T-helper 1 cell treated with Interleukin-12 subunit alpha and Interleukin-12 subunit beta and Interleukin-4 antibody, amounts not matched to agents 30 μg/mL and 1 μg/mL, for 36 hours (primary cell): ENCODE results near the gene FOXD4.
A peak's percentile ranks its signal among the peaks of the same experiment; 100 is the strongest.
"Not testable (repeated sequence)": the region's sequence is repeated elsewhere in the genome, so short reads cannot be mapped to it uniquely, and the experiment has no call there.

ENCODE experiments used
- H3K27ac Mint-ChIP-seq: one replicate; pipeline ENCODE4 v1.8.0; 2021; ENCODE audit warnings: mild to moderate bottlenecking, mixed read lengths
- H3K27me3 Mint-ChIP-seq: one replicate; pipeline ENCODE4 v1.8.0; 2021; ENCODE audit warnings: low read depth, mixed read lengths
- H3K36me3 Mint-ChIP-seq: one replicate; pipeline ENCODE4 v1.8.0; 2021; ENCODE audit warnings: low read depth, mixed read lengths
- H3K4me1 Mint-ChIP-seq: one replicate; pipeline ENCODE4 v1.8.0; 2021; ENCODE audit warnings: low read depth, mixed read lengths
- H3K4me3 Mint-ChIP-seq: one replicate; pipeline ENCODE4 v1.8.0; 2021; ENCODE audit warnings: mild to moderate bottlenecking, moderate library complexity, mixed read lengths
- H3K9me3 Mint-ChIP-seq: one replicate; pipeline ENCODE4 v1.8.0; 2021; ENCODE audit warnings: mixed read lengths

Gene FOXD4

GRCh38 chr9:117995-118467 lies at the start of gene FOXD4:
Gene FOXD4, minus strand, starts transcription at chr9:118417. Its CDS starts 298 bp downstream, at chr9:118119.
- Mint-ChIP-seq H3K4me1 (peaks cover 14% of the 10 kb centered on the region), H3K4me3 (peak within 1 kb of the TSS; percentile 62), H3K27ac (peak within 1 kb of the TSS; percentile 71), H3K27me3 (peaks cover 39% of the 10 kb centered on the region)
- H3K9me3 Mint-ChIP-seq, H3K36me3 Mint-ChIP-seq: not testable (repeated sequence)

DNA sequence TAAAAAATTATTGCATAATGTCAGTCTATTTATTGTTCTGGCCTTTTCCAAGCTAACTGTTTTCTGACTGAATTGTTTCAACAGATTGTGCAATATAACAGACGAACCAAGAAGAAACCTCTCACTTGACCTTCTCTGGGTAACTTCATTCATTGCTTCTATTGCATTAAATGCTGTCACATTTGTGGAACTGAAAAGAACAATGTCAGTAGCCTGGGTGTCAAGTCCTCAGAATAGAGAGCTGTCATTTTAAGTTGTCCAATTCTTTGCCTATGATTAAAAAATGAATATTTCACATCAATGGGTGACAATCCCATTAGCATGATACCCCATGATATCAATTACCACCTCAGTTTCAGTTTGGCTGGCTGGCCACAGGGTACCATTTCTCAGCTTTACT lies 41.7 kb upstream of the FOXD4 start:
- H3K36me3 Mint-ChIP-seq, H3K4me1 Mint-ChIP-seq, H3K27me3 Mint-ChIP-seq, H3K4me3 Mint-ChIP-seq, H3K9me3 Mint-ChIP-seq, H3K27ac Mint-ChIP-seq: not testable (repeated sequence)

GRCh38 chr9:151173-151572 lies 33.0 kb upstream of the FOXD4 start:
- H3K27me3 Mint-ChIP-seq, H3K9me3 Mint-ChIP-seq, H3K4me1 Mint-ChIP-seq, H3K36me3 Mint-ChIP-seq, H3K4me3 Mint-ChIP-seq, H3K27ac Mint-ChIP-seq: not testable (repeated sequence)

DNA sequence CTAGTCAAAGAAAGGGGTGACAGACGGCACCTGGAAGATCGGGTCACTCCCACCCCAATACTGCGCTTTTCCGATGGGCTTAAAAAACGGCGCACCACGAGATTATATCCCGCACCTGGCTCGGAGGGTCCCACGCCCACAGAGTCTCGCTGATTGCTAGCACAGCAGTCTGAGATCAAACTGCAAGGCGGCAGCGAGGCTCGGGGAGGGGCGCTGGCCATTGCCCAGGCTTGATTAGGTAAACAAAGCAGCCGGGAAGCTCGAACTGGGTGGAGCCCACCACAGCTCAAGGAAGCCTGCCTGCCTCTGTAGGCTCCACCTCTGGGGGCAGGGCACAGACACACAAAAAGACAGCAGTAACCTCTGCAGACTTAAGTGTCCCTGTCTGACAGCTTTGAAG lies 21.7 kb upstream of the FOXD4 start:
- H3K9me3 Mint-ChIP-seq, H3K27ac Mint-ChIP-seq, H3K27me3 Mint-ChIP-seq, H3K4me1 Mint-ChIP-seq, H3K36me3 Mint-ChIP-seq, H3K4me3 Mint-ChIP-seq: not testable (repeated sequence)

DNA sequence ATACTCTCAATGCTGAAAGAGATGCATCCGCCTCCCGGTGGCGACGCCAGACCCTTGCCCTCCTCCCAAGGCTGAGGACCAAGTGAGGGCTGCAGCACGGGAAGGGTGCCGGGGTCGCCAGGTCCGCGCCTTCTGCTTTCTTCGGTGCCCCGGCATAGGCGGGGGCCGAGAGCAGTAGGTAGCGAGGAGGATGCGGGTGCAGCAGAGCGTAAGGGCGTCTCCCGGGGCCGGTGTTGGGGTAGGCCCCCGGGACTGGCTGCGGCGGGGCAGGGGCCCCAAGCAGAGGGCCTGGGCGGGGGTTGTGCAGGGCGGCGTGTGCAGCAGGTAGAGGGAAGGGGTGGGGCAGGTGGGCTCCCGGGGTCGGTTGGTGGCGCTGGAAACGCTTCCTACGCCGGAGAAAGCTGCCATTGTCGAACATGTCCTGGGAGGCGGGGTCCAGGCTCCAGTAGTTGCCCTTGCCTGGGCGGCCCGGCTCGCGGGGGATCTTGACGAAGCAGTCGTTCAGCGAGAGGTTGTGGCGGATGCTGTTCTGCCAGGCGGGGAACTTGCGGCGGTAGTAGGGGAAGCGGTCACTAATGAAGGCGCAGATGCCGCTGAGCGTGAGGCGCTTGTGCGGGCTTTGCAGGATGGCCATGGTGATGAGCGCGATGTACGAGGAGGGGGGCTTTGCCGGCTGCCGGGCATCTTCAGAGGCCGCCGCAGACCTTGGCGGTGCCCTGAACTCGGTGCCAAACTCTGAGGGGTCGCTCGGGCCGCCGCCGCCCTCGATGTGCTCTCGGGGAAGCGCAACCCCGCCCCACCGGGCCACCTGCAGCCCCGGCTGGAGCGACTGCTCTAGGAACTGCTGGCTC lies 848 bp downstream of the FOXD4 start:
- not testable (repeated sequence) for H3K36me3 Mint-ChIP-seq, H3K27ac Mint-ChIP-seq, H3K9me3 Mint-ChIP-seq
- peaks cover 45% of the 10 kb centered on the region for H3K27me3 Mint-ChIP-seq
- peaks cover 18% of the 10 kb centered on the region for H3K4me1 Mint-ChIP-seq
- H3K4me3 Mint-ChIP-seq = peak overlapping the region; percentile 40

DNA sequence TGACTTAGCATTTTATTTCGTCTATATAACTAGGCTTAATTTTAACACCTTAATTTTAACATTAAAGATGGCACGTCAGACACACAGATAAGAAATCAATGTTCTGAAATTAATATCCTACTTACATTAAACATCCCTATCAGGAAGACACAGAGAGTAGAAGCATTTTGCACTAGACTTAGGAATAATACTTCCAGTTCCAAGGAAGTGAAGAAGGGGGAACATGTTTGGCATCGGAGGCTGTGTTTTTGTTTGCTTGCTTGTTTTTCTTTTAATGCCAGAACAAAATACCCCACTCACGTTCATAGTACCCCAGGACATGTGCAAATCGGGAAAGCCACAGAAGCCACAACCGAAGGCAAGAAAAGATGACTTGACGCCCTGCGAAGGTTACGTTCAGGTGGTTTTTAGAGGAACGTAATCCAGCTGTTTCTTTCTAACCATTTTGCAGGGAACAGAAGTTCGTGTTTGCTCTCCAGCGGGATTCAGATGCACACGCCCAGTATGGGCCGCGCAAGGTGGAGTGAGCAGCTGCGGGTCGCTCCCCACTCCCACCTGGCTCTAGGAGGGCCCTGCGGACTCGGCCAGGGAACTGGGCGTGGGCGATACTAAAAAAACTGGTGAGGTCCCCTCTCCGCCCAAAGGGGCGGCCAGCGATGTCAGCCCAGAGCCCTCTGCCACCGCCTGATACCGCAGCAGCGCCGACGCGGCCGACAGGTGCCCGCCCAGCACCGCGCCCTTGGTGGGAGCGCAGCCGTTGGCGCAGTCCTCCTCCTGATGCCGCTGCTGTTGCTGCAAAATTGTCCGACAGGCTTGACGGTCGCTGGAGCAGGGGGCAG lies 1.8 kb downstream of the FOXD4 start:
- H3K9me3 Mint-ChIP-seq, H3K36me3 Mint-ChIP-seq, H3K27ac Mint-ChIP-seq: not testable (repeated sequence)
- Mint-ChIP-seq H3K4me3 (peak overlapping the region; percentile 17), H3K27me3 (peaks cover 51% of the 10 kb centered on the region), H3K4me1 (peaks cover 18% of the 10 kb centered on the region)

DNA sequence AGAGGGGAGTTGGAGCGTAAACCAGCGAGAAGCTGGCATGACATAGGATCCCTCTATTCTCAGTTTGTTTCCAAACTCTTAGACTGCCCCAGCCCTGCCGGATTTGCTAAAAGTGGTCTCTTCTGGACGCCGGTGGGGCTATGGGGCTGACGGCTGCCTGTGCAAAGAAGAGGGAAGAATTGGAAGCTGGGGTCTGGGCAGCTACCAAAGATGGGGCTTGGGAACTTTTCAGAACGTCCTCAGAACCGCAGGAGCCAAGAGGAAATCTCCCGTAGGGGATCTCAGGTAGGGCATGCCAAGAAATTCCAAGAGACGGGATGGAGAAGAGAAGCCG lies 3.1 kb downstream of the FOXD4 start:
- H3K9me3 Mint-ChIP-seq, H3K36me3 Mint-ChIP-seq: not testable (repeated sequence)
- Mint-ChIP-seq H3K4me3 (peak overlapping the region; percentile 73), H3K27ac (peak overlapping the region; percentile 58), H3K27me3 (peaks cover 51% of the 10 kb centered on the region), H3K4me1 (peaks cover 18% of the 10 kb centered on the region)

DNA sequence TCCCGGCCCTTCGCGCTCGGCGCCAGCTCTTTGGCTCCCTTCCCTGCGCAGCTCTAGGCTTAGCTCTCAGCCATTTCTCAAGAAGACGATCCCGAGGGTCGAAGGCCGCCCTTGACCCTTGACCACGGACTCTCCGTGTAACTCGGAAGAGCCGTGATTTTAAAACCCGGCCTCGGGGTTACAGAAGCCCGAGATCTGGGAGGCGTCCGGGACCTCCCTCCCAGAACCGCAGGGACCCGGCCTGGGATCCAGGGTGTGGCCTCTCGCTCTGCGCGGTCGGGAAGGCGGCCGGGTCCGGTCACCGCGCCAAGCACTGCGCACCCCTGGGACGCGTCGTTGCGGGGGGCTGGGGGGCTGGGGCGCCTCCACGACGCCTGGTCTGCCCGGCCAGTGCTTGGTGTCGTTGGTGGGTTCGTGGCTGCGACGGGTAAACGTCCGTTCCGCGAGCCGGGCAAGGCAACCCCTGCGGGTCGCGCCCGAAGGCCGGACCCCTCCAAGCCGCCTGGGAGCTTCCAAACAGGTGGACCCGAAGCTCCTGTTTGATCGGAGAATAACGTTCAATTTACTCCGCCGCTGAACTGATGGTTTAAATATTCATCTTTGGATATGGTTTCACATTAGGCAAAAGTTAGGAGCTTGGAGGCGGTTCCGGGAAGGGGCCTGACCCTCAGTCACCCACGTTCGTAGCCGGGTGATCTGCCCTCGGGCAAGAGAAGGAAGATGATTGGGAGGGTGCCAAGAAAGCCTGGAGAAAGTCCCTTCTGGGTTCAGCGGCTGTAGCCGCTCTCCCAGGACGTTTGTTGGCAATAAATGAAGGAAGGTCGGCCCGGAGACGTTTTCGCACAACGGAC lies 3.7 kb downstream of the FOXD4 start:
- Mint-ChIP-seq H3K27me3 (peaks cover 55% of the 10 kb centered on the region), H3K27ac (peak overlapping the region; percentile 58), H3K4me3 (peak overlapping the region; percentile 73), H3K4me1 (peaks cover 18% of the 10 kb centered on the region)
- not testable (repeated sequence) for H3K36me3 Mint-ChIP-seq, H3K9me3 Mint-ChIP-seq

GRCh38 chr9:113468-114266 lies 4.5 kb downstream of the FOXD4 start:
- Mint-ChIP-seq H3K4me1 (peaks cover 18% of the 10 kb centered on the region), H3K27me3 (peaks cover 59% of the 10 kb centered on the region), H3K27ac (peak overlapping the region; percentile 55), H3K4me3 (peak overlapping the region; percentile 65)
- not testable (repeated sequence) for H3K36me3 Mint-ChIP-seq, H3K9me3 Mint-ChIP-seq

GRCh38 chr9:112589-113467 lies 5.4 kb downstream of the FOXD4 start:
- H3K4me3 Mint-ChIP-seq, H3K36me3 Mint-ChIP-seq, H3K9me3 Mint-ChIP-seq: not testable (repeated sequence)
- Mint-ChIP-seq H3K27me3 (peaks cover 56% of the 10 kb centered on the region), H3K27ac (peak overlapping the region; percentile 45), H3K4me1 (peaks cover 16% of the 10 kb centered on the region)

DNA sequence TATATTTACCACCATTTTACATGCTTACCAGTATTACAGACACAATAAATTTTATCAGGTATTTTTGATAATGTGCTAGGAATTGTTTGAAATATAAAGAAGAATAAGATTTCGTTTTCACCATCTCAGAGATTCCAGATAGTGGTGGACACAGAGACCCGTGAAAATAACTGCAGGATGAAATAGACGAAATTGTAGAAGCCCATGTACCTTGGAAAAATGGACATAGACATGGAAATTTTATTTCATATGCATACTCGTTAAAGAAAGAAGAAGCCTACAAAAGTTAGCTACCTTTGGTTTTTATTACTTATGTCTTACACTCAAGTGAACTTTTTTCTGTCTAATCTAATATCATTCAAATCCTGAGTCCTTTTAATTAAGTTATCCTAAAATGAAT lies 7.5 kb downstream of the FOXD4 start:
- H3K27me3 Mint-ChIP-seq = peaks cover 54% of the 10 kb centered on the region

GRCh38 chr9:109540-109939 lies 8.7 kb downstream of the FOXD4 start:
- peaks cover 46% of the 10 kb centered on the region for H3K27me3 Mint-ChIP-seq
- not testable (repeated sequence) for H3K9me3 Mint-ChIP-seq, H3K4me3 Mint-ChIP-seq, H3K36me3 Mint-ChIP-seq, H3K4me1 Mint-ChIP-seq, H3K27ac Mint-ChIP-seq

More for the DNA sequence above, 7.5 kb downstream of the FOXD4 start:
- H3K4me1 Mint-ChIP-seq = peaks cover 13% of the 10 kb centered on the region
- H3K9me3 Mint-ChIP-seq, H3K27ac Mint-ChIP-seq, H3K36me3 Mint-ChIP-seq, H3K4me3 Mint-ChIP-seq: not testable (repeated sequence)

GRCh38 chr9:108742-109495 lies 9.3 kb downstream of the FOXD4 start:
- not testable (repeated sequence) for H3K4me3 Mint-ChIP-seq, H3K4me1 Mint-ChIP-seq, H3K36me3 Mint-ChIP-seq, H3K9me3 Mint-ChIP-seq, H3K27ac Mint-ChIP-seq
- H3K27me3 Mint-ChIP-seq = peaks cover 41% of the 10 kb centered on the region
